ENCODE data around the gene CABP4. TPM values are rescaled to one million over a fixed set of nuclear protein-coding genes. Genes with fewer than 3 reads are reported as not detected.
"Not testable (repeated sequence)": the region's sequence is repeated elsewhere in the genome, so short reads cannot be mapped to it uniquely, and the experiment has no call there.

Gene CABP4
- total and polyA plus RNA-seq, 2 donors: 0.52 to 1.6 TPM

GRCh38 chr11:67468056-67468455 lies 12.9 kb downstream of the CABP4 start:
- Histone ChIP-seq H3K27ac (ENCODE audit: low read depth in 1 of 2, low read length in 1 of 2) (peak overlapping the region in 1 of 2 donors; percentile 40), H3K36me3 (ENCODE audit: control insufficient read depth in 2 of 2, insufficient read depth in 2 of 2, low read length in 1 of 2) (peaks cover 6 to 7% of the 10 kb centered on the region in 2 donors), H3K4me1 (ENCODE audit: control insufficient read depth in 2 of 2, insufficient read depth in 2 of 2, low read length in 2 of 2) (peaks cover 33 to 57% of the 10 kb centered on the region in 2 donors), H3K27me3 (ENCODE audit: control insufficient read depth in 2 of 2, insufficient read depth in 1 of 2, low read length in 1 of 2) (no peaks in the 10 kb centered on the region), H3K4me3 (ENCODE audit: low read length in 2 of 2) (peak overlapping the region; percentile 66 to 95), H3K9me3 (ENCODE audit: control insufficient read depth in 2 of 2, insufficient read depth in 1 of 2, low read length in 1 of 2) (peaks cover 0 to 7% of the 10 kb centered on the region in 2 donors)
- WGBS: 77% methylated on average over 5 of the region's 5 CpGs
- DNase-seq (ENCODE audit: low read depth in 6 of 9, low spot score in 9 of 9): no peak

- Histone ChIP-seq H3K27ac (ENCODE audit: low read depth in 1 of 2, low read length in 1 of 2) (peak overlapping the region; percentile 62 to 80), H3K4me1 (ENCODE audit: control insufficient read depth in 2 of 2, insufficient read depth in 2 of 2, low read length in 2 of 2) (peaks cover 33 to 57% of the 10 kb centered on the region in 2 donors)
- 7% methylated on average over 6 of the region's 6 CpGs for WGBS
Observed at GRCh38 chr11:67468456-67468758, 13.3 kb downstream of the CABP4 start.

GRCh38 chr11:67468759-67469507 lies 13.8 kb downstream of the CABP4 start, which contains the start of gene TMEM134:
Gene TMEM134, minus strand, starts transcription at chr11:67469251. Its CDS starts 59 bp downstream, at chr11:67469192.
- Histone ChIP-seq H3K27ac (ENCODE audit: low read depth in 1 of 2, low read length in 1 of 2) (peak within 1 kb of the TSS; percentile 80 to 83), H3K36me3 (ENCODE audit: control insufficient read depth in 2 of 2, insufficient read depth in 2 of 2, low read length in 1 of 2) (peaks cover 6 to 7% of the 10 kb centered on the region in 2 donors), H3K27me3 (ENCODE audit: control insufficient read depth in 2 of 2, insufficient read depth in 1 of 2, low read length in 1 of 2) (no peaks in the 10 kb centered on the region), H3K4me3 (ENCODE audit: low read length in 2 of 2) (peak within 1 kb of the TSS; percentile 66 to 95), H3K9me3 (ENCODE audit: control insufficient read depth in 2 of 2, insufficient read depth in 1 of 2, low read length in 1 of 2) (peaks cover 0 to 7% of the 10 kb centered on the region in 2 donors), H3K4me1 (ENCODE audit: control insufficient read depth in 2 of 2, insufficient read depth in 2 of 2, low read length in 2 of 2) (peaks cover 31 to 52% of the 10 kb centered on the region in 2 donors)
- peak in 7 of 9 donors; percentile 75 to 94 (median 86) for DNase-seq (ENCODE audit: low read depth in 6 of 9, low spot score in 9 of 9)
- WGBS: under 1% methylated on average over 76 of the region's 76 CpGs

More at GRCh38 chr11:67468456-67468758, 13.3 kb downstream of the CABP4 start:
- H3K36me3 ChIP-seq (ENCODE audit: control insufficient read depth in 2 of 2, insufficient read depth in 2 of 2, low read length in 1 of 2): peaks cover 6 to 7% of the 10 kb centered on the region in 2 donors
- no peak for DNase-seq (ENCODE audit: low read depth in 6 of 9, low spot score in 9 of 9)
- H3K4me3 ChIP-seq (ENCODE audit: low read length in 2 of 2): peak overlapping the region; percentile 66 to 95
- no peaks in the 10 kb centered on the region for H3K27me3 ChIP-seq (ENCODE audit: control insufficient read depth in 2 of 2, insufficient read depth in 1 of 2, low read length in 1 of 2)
- H3K9me3 ChIP-seq (ENCODE audit: control insufficient read depth in 2 of 2, insufficient read depth in 1 of 2, low read length in 1 of 2): peaks cover 0 to 7% of the 10 kb centered on the region in 2 donors

- Histone ChIP-seq H3K27me3 (ENCODE audit: control insufficient read depth in 2 of 2, insufficient read depth in 1 of 2, low read length in 1 of 2) (no peaks in the 10 kb centered on the region), H3K27ac (ENCODE audit: low read depth in 1 of 2, low read length in 1 of 2) (peak overlapping the region; percentile 69 to 83), H3K4me3 (ENCODE audit: low read length in 2 of 2) (peak overlapping the region; percentile 59 to 95), H3K9me3 (ENCODE audit: control insufficient read depth in 2 of 2, insufficient read depth in 1 of 2, low read length in 1 of 2) (peaks cover 0 to 7% of the 10 kb centered on the region in 2 donors), H3K4me1 (ENCODE audit: control insufficient read depth in 2 of 2, insufficient read depth in 2 of 2, low read length in 2 of 2) (peaks cover 26 to 46% of the 10 kb centered on the region in 2 donors), H3K36me3 (ENCODE audit: control insufficient read depth in 2 of 2, insufficient read depth in 2 of 2, low read length in 1 of 2) (peaks cover 6 to 7% of the 10 kb centered on the region in 2 donors)
- WGBS: 25% methylated on average over 9 of the region's 9 CpGs
- DNase-seq (ENCODE audit: low read depth in 6 of 9, low spot score in 9 of 9): no peak
Observed at GRCh38 chr11:67469508-67469811, 14.3 kb downstream of the CABP4 start.

- DNase-seq (ENCODE audit: low read depth in 6 of 9, low spot score in 9 of 9): no peak
- H3K27ac ChIP-seq (ENCODE audit: low read depth in 1 of 2, low read length in 1 of 2): no peak overlapping the region
- H3K27me3 ChIP-seq (ENCODE audit: control insufficient read depth in 2 of 2, insufficient read depth in 1 of 2, low read length in 1 of 2): no peaks in the 10 kb centered on the region
- peaks cover 6 to 7% of the 10 kb centered on the region in 2 donors for H3K36me3 ChIP-seq (ENCODE audit: control insufficient read depth in 2 of 2, insufficient read depth in 2 of 2, low read length in 1 of 2)
- 96% methylated on average over 8 of the region's 8 CpGs for WGBS
- H3K9me3 ChIP-seq (ENCODE audit: control insufficient read depth in 2 of 2, insufficient read depth in 1 of 2, low read length in 1 of 2): no peaks in the 10 kb centered on the region
- H3K4me3 ChIP-seq (ENCODE audit: low read length in 2 of 2): no peak overlapping the region
- peaks cover 22 to 39% of the 10 kb centered on the region in 2 donors for H3K4me1 ChIP-seq (ENCODE audit: control insufficient read depth in 2 of 2, insufficient read depth in 2 of 2, low read length in 2 of 2)
Observed at GRCh38 chr11:67470337-67471002, 15.3 kb downstream of the CABP4 start.

GRCh38 chr11:67472882-67473281 lies 17.7 kb downstream of the CABP4 start:
- peaks cover 0 to 3% of the 10 kb centered on the region in 2 donors for H3K9me3 ChIP-seq (ENCODE audit: control insufficient read depth in 2 of 2, insufficient read depth in 1 of 2, low read length in 1 of 2)
- no peak for DNase-seq (ENCODE audit: low read depth in 6 of 9, low spot score in 9 of 9)
- H3K36me3 ChIP-seq (ENCODE audit: control insufficient read depth in 2 of 2, insufficient read depth in 2 of 2, low read length in 1 of 2): no peaks in the 10 kb centered on the region
- H3K27ac ChIP-seq (ENCODE audit: low read depth in 1 of 2, low read length in 1 of 2): no peak overlapping the region
- 93% methylated on average over 7 of the region's 7 CpGs for WGBS
- no peaks in the 10 kb centered on the region for H3K27me3 ChIP-seq (ENCODE audit: control insufficient read depth in 2 of 2, insufficient read depth in 1 of 2, low read length in 1 of 2)
- H3K4me1 ChIP-seq (ENCODE audit: control insufficient read depth in 2 of 2, insufficient read depth in 2 of 2, low read length in 2 of 2): peaks cover 8 to 15% of the 10 kb centered on the region in 2 donors
- no peak overlapping the region for H3K4me3 ChIP-seq (ENCODE audit: low read length in 2 of 2)

- WGBS: 96% methylated on average over 10 of the region's 10 CpGs
- DNase-seq (ENCODE audit: low read depth in 6 of 9, low spot score in 9 of 9); H3K27ac ChIP-seq (ENCODE audit: low read depth in 1 of 2, low read length in 1 of 2); H3K36me3 ChIP-seq (ENCODE audit: control insufficient read depth in 2 of 2, insufficient read depth in 2 of 2, low read length in 1 of 2); H3K27me3 ChIP-seq (ENCODE audit: control insufficient read depth in 2 of 2, insufficient read depth in 1 of 2, low read length in 1 of 2); H3K4me3 ChIP-seq (ENCODE audit: low read length in 2 of 2); H3K9me3 ChIP-seq (ENCODE audit: control insufficient read depth in 2 of 2, insufficient read depth in 1 of 2, low read length in 1 of 2); H3K4me1 ChIP-seq (ENCODE audit: control insufficient read depth in 2 of 2, insufficient read depth in 2 of 2, low read length in 2 of 2): not testable (repeated sequence)
Observed at GRCh38 chr11:67476692-67477091, 21.5 kb downstream of the CABP4 start.

- H3K4me3 ChIP-seq (ENCODE audit: low read length in 2 of 2); H3K36me3 ChIP-seq (ENCODE audit: control insufficient read depth in 2 of 2, insufficient read depth in 2 of 2, low read length in 1 of 2); H3K27me3 ChIP-seq (ENCODE audit: control insufficient read depth in 2 of 2, insufficient read depth in 1 of 2, low read length in 1 of 2); H3K27ac ChIP-seq (ENCODE audit: low read depth in 1 of 2, low read length in 1 of 2); H3K9me3 ChIP-seq (ENCODE audit: control insufficient read depth in 2 of 2, insufficient read depth in 1 of 2, low read length in 1 of 2); H3K4me1 ChIP-seq (ENCODE audit: control insufficient read depth in 2 of 2, insufficient read depth in 2 of 2, low read length in 2 of 2); DNase-seq (ENCODE audit: low read depth in 6 of 9, low spot score in 9 of 9): not testable (repeated sequence)
- WGBS: 95% methylated on average over 12 of the region's 16 CpGs
Observed at GRCh38 chr11:67477344-67478050, 22.3 kb downstream of the CABP4 start.
